ENCODE results near the gene TBC1D22A.

DNA sequence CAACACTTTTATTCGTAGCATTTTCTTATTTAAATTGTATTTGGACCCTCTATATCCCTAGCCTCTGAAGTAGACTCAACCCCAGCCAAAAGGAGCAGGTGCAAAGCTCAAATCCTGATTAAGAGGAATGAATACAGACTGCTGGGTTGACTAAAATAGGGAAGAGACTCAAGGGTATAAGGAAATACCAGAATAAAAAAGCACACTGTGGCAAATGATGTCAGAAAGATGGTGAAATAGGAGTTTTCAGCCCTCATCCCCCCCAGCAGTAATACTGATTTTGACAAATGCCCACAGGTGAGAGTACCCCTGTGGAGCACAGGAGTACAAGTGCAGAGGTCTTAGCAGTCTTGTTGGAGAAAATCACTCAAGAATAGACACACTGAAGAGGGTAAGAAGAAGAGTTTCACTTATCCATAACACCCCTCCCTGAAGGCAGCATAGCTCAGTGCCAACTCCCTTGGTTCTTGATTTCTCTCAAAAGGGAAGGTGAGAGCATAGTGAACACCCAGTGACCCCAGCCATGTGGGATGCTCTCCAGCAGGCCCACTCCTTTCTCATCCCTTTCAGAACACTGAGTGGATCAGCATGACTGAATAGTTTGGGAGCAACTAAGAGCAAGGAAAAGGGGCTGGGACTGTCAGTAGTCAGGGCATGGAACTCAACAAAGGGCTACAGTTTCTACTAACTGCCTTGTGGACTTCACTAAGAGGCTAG lies 71.7 kb downstream of the TBC1D22A start:
- TF ChIP-seq POLR2A (IDR thresholded peaks at IDR 0.05) = no peak
- TF ChIP-seq, protein P1, sequence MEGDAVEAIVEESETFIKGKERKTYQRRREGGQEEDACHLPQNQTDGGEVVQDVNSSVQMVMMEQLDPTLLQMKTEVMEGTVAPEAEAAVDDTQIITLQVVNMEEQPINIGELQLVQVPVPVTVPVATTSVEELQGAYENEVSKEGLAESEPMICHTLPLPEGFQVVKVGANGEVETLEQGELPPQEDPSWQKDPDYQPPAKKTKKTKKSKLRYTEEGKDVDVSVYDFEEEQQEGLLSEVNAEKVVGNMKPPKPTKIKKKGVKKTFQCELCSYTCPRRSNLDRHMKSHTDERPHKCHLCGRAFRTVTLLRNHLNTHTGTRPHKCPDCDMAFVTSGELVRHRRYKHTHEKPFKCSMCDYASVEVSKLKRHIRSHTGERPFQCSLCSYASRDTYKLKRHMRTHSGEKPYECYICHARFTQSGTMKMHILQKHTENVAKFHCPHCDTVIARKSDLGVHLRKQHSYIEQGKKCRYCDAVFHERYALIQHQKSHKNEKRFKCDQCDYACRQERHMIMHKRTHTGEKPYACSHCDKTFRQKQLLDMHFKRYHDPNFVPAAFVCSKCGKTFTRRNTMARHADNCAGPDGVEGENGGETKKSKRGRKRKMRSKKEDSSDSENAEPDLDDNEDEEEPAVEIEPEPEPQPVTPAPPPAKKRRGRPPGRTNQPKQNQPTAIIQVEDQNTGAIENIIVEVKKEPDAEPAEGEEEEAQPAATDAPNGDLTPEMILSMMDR (IDR thresholded peaks at IDR 0.05) = no peak
- no peak for TF ChIP-seq POLR2AphosphoS5 (IDR thresholded peaks at IDR 0.05)
- TF ChIP-seq EP300 (IDR thresholded peaks at IDR 0.05) = no peak

Data from gastroesophageal sphincter (tissue), 3 donors.